ENCODE data around the gene KLK5. TPM values are rescaled to one million over a fixed set of nuclear protein-coding genes. Genes with fewer than 3 reads are reported as not detected.
A peak's percentile ranks its signal among the peaks of the same experiment; 100 is the strongest.
"Not testable (repeated sequence)": the region's sequence is repeated elsewhere in the genome, so short reads cannot be mapped to it uniquely, and the experiment has no call there.

The KLK5 gene
- total and polyA plus RNA-seq, 2 of the 13 experiments (the other 11 are each of a cell fraction or from before 2014, with no cell fraction given), result not detected

- WGBS (ENCODE audit: low lambda C conversion rate), result 9% methylated on average over 8 of the region's 9 CpGs
- POLR2A ChIA-PET, result no interaction called here
- no peak for ATAC-seq
- no peak overlapping the region for H3K4me2 ChIP-seq (ENCODE audit: low read depth, low read length)
- H4K20me1 ChIP-seq (ENCODE audit: insufficient read depth, low read length), result no peaks in the 10 kb centered on the region
- no peaks in the 10 kb centered on the region for H3K9me3 ChIP-seq (ENCODE audit: low read length)
- BruUV-seq (replicated peaks), result no TSS peak
- no peak overlapping the region for H2AFZ ChIP-seq (ENCODE audit: low read length)
- H3K27ac ChIP-seq (ENCODE audit: extremely low read length, insufficient read depth, low read length), result no peak overlapping the region
- H3K9ac ChIP-seq (ENCODE audit: insufficient read depth, low read depth, low read length), result no peak overlapping the region
- no peak for TF ChIP-seq MAF1 (CRISPR knock-in tag; IDR thresholded peaks at IDR 0.05; ENCODE audit: borderline replicate concordance)
- peak; percentile 57; the same call in 1 of the 2 replicates for TF ChIP-seq ZNF629 (CRISPR knock-in tag; conservative IDR thresholded peaks at IDR 0.05)
- intact Hi-C loops (cut with micrococcal nuclease; ENCODE audit: unreplicated experiment), result no loop called here
- no peaks in the 10 kb centered on the region for H3K36me3 ChIP-seq (replicated peaks in 1 of 2; ENCODE audit: control insufficient read depth in 1 of 2, insufficient read depth in 2 of 2, low read length in 2 of 2)
- DNase-seq (ENCODE audit: low spot score), result no peak
- peaks cover 0 to 9% of the 10 kb centered on the region in 2 experiments; a peak in 3 of 5 replicates for H3K27me3 ChIP-seq (ENCODE audit: control insufficient read depth in 1 of 2, insufficient read depth in 2 of 2, low read length in 2 of 2)
- in situ Hi-C loops (cut with HindIII; ENCODE audit: extremely low pct_ligation_motif_present, low pct_unique_long_range_greater_than_20kb), result no loop called here
- H3K4me1 ChIP-seq (ENCODE audit: insufficient read depth, low read length), result no peaks in the 10 kb centered on the region
- CTCF ChIA-PET (ENCODE audit: low intra/inter-chr PET ratio, low total read pairs), result no interaction called here
- H3K79me2 ChIP-seq (ENCODE audit: insufficient read depth, low read length), result no peaks in the 10 kb centered on the region
- H3K4me3 ChIP-seq (replicated peaks in 1 of 3; ENCODE audit: insufficient read depth in 1 of 3, low read depth in 2 of 3, low read length in 3 of 3), result no peak overlapping the region
- FAIRE-seq, result no peak
Observed at GRCh38 chr19:50972795-50973376, 20.0 kb upstream of the KLK5 start.

GRCh38 chr19:50969810-50970209, 17.0 kb upstream of the KLK5 start:
- not testable (repeated sequence) for FAIRE-seq; H2AFZ ChIP-seq (ENCODE audit: low read length); BruUV-seq (replicated peaks)

More at GRCh38 chr19:50969810-50970209, 17.0 kb upstream of the KLK5 start:
- DNase-seq (ENCODE audit: low spot score); H3K4me1 ChIP-seq (ENCODE audit: insufficient read depth, low read length); H3K4me3 ChIP-seq (replicated peaks in 1 of 3; ENCODE audit: insufficient read depth in 1 of 3, low read depth in 2 of 3, low read length in 3 of 3); H3K27ac ChIP-seq (ENCODE audit: extremely low read length, insufficient read depth, low read length); CTCF ChIA-PET (ENCODE audit: low intra/inter-chr PET ratio, low total read pairs); ATAC-seq; H4K20me1 ChIP-seq (ENCODE audit: insufficient read depth, low read length); H3K9me3 ChIP-seq (ENCODE audit: low read length); in situ Hi-C loops (cut with HindIII; ENCODE audit: extremely low pct_ligation_motif_present, low pct_unique_long_range_greater_than_20kb); intact Hi-C loops (cut with micrococcal nuclease; ENCODE audit: unreplicated experiment); H3K79me2 ChIP-seq (ENCODE audit: insufficient read depth, low read length); POLR2A ChIA-PET; H3K36me3 ChIP-seq (replicated peaks in 1 of 2; ENCODE audit: control insufficient read depth in 1 of 2, insufficient read depth in 2 of 2, low read length in 2 of 2); H3K9ac ChIP-seq (ENCODE audit: insufficient read depth, low read depth, low read length): not testable (repeated sequence)
- WGBS (ENCODE audit: low lambda C conversion rate), result 51% methylated on average over 3 of the region's 3 CpGs
- peak overlapping the region; percentile 45; the same call in 1 of the 2 replicates for H3K4me2 ChIP-seq (ENCODE audit: low read depth, low read length)
- peaks cover 0 to 12% of the 10 kb centered on the region in 2 experiments; a peak in 4 of 5 replicates for H3K27me3 ChIP-seq (ENCODE audit: control insufficient read depth in 1 of 2, insufficient read depth in 2 of 2, low read length in 2 of 2)
